ENCODE measurements around the gene USP13. TPM values are rescaled to one million over a fixed set of nuclear protein-coding genes. Genes with fewer than 3 reads are reported as not detected.

Gene USP13
- total and polyA plus RNA-seq, 10 of the 15 experiments (the other 5 are each of a cell fraction or from before 2014, with no cell fraction given): 3.2 to 20.8 (median 9.0) TPM

GRCh38 chr3:179729981-179730380 is 77.1 kb downstream of the USP13 start (continued):
- TF ChIP-seq HCFC1 (IDR thresholded peaks at IDR 0.05; ENCODE audit: low read length) (no peak), ZBTB4 (CRISPR knock-in tag; IDR thresholded peaks at IDR 0.05) (no peak), SMAD5 (IDR thresholded peaks at IDR 0.05; ENCODE audit: low read depth) (no peak)

GRCh38 chr3:179730506-179730905 is 77.7 kb downstream of the USP13 start:
- POLR2A ChIA-PET: no interaction called here
- Histone ChIP-seq H2AFZ (ENCODE audit: control insufficient read depth, low read depth, low read length) (no peak overlapping the region), H3K4me1 (ENCODE audit: control insufficient read depth, insufficient read depth, low read length) (no peaks in the 10 kb centered on the region; the same call in 1 of the 2 replicates), H3K27me3 (replicated peaks in 1 of 2; ENCODE audit: control insufficient read depth in 2 of 2, insufficient read depth in 2 of 2, low read length in 1 of 2) (no peaks in the 10 kb centered on the region), H3K4me3 (no peak overlapping the region), H3K9me3 (replicated peaks; ENCODE audit: control insufficient read depth, insufficient read depth, low read length) (no peaks in the 10 kb centered on the region), H3K36me3 (ENCODE audit: control insufficient read depth in 2 of 2, insufficient read depth in 2 of 2, low read length in 1 of 2) (peaks cover 7 to 12% of the 10 kb centered on the region in 2 experiments; a peak in 3 of 4 replicates), H3K27ac (ENCODE audit: control insufficient read depth, insufficient read depth) (no peak overlapping the region), H4K20me1 (ENCODE audit: control insufficient read depth, insufficient read depth) (no peaks in the 10 kb centered on the region), H3K4me2 (ENCODE audit: control insufficient read depth, insufficient read depth) (no peak overlapping the region), H3K79me2 (ENCODE audit: control insufficient read depth, insufficient read depth, low read length) (no peaks in the 10 kb centered on the region), H3K9ac (ENCODE audit: control insufficient read depth, insufficient read depth, low read length) (no peak overlapping the region)
- 97% methylated on average over 3 of the region's 3 CpGs for WGBS (ENCODE audit: insufficient coverage, insufficient replicate concordance, low lambda C conversion rate, missing lambda C conversion rate)
- CTCF ChIA-PET: no interaction called here
- no peak for ATAC-seq
- FAIRE-seq: no peak
- intact Hi-C loops (cut with micrococcal nuclease; ENCODE audit: unreplicated experiment) (no loop called here), in situ Hi-C loops (cut with MboI) (no loop called here)
- RAD21 ChIA-PET (ENCODE audit: unreplicated experiment): no interaction called here
- BruUV-seq (replicated peaks): no TSS peak
- DNase-seq (ENCODE audit: low read depth, low spot score): no peak
- SMC1A ChIA-PET (ENCODE audit: uncharacterized antibody, unreplicated experiment): no interaction called here
- TF ChIP-seq ELK1 (IDR thresholded peaks at IDR 0.05; ENCODE audit: low read depth, low read length) (no peak), ZNF207 (IDR thresholded peaks at IDR 0.05; ENCODE audit: borderline replicate concordance) (no peak), MYB (IDR thresholded peaks at IDR 0.05; ENCODE audit: borderline replicate concordance, low read depth, low read length) (no peak), CREM (IDR thresholded peaks at IDR 0.05; ENCODE audit: low read depth) (no peak), ATF7 (IDR thresholded peaks at IDR 0.05; ENCODE audit: low read depth) (no peak), RUNX3 (IDR thresholded peaks at IDR 0.05; ENCODE audit: low read length) (no peak), RELA (IDR thresholded peaks at IDR 0.05; ENCODE audit: borderline replicate concordance, partially characterized antibody) (no peak), SMARCA5 (IDR thresholded peaks at IDR 0.05) (no peak), ZZZ3 (IDR thresholded peaks at IDR 0.05; ENCODE audit: control insufficient read depth, insufficient read length, low read depth) (no peak), MTA3 (IDR thresholded peaks at IDR 0.05; ENCODE audit: borderline replicate concordance, low read length) (no peak)
- TF ChIP-seq, protein P1, sequence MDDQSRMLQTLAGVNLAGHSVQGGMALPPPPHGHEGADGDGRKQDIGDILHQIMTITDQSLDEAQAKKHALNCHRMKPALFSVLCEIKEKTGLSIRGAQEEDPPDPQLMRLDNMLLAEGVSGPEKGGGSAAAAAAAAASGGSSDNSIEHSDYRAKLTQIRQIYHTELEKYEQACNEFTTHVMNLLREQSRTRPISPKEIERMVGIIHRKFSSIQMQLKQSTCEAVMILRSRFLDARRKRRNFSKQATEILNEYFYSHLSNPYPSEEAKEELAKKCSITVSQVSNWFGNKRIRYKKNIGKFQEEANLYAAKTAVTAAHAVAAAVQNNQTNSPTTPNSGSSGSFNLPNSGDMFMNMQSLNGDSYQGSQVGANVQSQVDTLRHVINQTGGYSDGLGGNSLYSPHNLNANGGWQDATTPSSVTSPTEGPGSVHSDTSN (IDR thresholded peaks at IDR 0.05; ENCODE audit: insufficient replicate concordance, low read depth, low read length): no peak
- TF ChIP-seq, protein P2, sequence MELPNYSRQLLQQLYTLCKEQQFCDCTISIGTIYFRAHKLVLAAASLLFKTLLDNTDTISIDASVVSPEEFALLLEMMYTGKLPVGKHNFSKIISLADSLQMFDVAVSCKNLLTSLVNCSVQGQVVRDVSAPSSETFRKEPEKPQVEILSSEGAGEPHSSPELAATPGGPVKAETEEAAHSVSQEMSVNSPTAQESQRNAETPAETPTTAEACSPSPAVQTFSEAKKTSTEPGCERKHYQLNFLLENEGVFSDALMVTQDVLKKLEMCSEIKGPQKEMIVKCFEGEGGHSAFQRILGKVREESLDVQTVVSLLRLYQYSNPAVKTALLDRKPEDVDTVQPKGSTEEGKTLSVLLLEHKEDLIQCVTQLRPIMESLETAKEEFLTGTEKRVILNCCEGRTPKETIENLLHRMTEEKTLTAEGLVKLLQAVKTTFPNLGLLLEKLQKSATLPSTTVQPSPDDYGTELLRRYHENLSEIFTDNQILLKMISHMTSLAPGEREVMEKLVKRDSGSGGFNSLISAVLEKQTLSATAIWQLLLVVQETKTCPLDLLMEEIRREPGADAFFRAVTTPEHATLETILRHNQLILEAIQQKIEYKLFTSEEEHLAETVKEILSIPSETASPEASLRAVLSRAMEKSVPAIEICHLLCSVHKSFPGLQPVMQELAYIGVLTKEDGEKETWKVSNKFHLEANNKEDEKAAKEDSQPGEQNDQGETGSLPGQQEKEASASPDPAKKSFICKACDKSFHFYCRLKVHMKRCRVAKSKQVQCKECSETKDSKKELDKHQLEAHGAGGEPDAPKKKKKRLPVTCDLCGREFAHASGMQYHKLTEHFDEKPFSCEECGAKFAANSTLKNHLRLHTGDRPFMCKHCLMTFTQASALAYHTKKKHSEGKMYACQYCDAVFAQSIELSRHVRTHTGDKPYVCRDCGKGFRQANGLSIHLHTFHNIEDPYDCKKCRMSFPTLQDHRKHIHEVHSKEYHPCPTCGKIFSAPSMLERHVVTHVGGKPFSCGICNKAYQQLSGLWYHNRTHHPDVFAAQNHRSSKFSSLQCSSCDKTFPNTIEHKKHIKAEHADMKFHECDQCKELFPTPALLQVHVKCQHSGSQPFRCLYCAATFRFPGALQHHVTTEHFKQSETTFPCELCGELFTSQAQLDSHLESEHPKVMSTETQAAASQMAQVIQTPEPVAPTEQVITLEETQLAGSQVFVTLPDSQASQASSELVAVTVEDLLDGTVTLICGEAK (IDR thresholded peaks at IDR 0.05; ENCODE audit: borderline replicate concordance): no peak
